Inferior parietal cortex (tissue), 1 donor: Measurements from ENCODE around the gene RPRD1A.
"Not testable (repeated sequence)": the region's sequence is repeated elsewhere in the genome, so short reads cannot be mapped to it uniquely, and the experiment has no call there.

Experiments
- DNase-seq: peaks from one replicate; pipeline ENCODE4 v3.0.0-alpha.2; 2016; ENCODE audit errors: extremely low spot score

The RPRD1A gene

DNA sequence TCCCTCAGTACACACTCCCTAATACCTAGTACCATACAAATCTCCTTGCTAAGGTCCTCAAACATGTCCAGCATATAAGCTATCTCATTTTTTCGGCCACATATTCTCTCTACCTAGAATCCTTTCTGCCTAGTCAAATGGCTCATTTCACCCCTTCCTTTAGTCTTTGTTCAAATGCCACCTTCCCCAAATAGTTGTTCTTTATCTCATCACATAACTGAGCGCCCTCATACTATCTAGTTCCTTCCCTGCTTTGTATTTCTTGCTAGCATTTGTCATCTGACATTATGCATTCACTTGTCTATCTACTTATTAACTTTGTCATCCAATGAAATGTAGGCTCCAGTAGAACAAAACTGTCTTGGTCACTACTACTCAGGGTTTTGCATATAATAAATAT is 35.5 kb downstream of the RPRD1A start:
- no peak for DNase-seq

DNA sequence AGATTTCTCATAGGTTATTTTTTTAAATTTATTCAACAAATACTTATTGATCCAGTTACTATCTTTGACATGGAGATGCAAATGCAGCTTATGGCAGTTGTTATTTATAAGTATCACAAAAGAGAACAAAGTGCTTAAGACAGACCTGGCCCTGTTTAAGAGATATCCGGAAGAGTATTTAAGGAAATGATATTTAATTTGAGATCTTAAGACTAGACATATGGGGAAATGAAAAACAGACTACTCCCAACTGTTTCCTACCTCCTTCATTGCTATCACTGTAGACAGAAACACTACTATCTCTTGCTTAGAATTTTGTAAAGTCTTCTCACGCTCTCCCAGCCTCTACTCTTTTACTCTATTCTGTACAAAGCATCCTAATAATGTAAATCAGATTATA is 36.0 kb downstream of the RPRD1A start:
- DNase-seq, result no peak

DNA sequence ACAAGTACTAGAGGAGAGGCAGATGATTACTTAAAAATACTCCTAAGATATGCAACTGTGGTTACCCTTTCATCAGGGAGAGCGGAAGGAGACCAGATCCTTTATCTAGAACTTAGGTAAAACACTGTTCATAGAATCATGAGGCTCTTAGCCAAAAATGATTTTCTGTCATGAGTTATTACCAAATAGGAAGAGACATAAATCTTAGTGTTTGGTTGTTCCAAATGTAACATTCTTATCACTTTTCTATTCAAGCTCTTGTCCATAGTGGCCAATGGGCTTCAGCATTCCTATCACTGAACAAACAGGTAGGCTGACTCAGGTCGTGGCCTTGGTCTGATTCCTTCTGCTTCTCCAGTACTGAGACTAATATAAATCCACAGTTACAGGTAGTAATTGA is 38.5 kb downstream of the RPRD1A start:
- no peak for DNase-seq

- DNase-seq, result no peak
Observed at GRCh38 chr18:36025025-36025424, 42.3 kb downstream of the RPRD1A start.

GRCh38 chr18:36024241-36024640 is 43.1 kb downstream of the RPRD1A start:
- not testable (repeated sequence) for DNase-seq

DNA sequence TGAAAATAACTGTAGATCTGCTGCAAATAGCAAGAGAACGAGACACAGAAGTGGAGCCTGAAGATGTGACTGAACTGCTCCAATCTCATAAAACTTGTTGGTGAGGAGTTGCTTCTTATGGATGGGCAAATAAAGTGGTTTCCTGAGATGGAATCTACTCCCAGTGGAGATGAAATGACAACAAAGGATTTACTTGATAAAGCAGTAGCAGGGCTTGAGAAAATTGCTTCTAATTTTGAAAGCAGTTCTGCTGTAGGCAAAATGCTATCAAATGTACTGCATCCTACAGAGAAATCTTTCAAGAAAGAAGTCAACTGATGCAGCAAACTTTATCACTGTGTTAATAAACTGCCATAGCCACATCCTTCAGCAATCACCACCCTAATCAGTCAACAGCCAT is 44.0 kb downstream of the RPRD1A start:
- no peak for DNase-seq

DNA sequence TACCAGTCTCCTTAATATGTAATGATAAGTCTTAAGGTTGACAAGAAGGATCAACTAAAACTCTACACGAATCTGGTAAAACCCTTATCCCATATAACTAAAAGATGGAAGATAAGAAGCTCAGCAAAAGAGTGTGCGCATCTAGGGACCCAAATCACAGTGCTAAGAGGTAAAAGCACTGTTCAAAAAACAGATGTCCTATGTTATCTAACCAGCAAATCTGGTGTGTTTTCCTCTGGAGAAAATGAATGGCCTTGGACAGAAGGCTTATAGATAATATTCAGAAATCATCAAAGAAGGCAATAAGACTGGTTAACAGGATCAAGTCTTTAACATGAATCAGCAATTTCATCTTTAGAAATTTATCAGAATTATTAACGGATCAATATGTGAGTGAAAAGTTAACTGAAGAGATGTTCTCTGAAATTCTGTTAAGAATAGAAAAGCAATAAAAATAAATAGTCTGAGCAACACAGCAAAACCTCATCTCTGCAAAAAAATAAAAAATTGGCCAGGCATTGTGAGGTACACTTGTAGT is 47.1 kb downstream of the RPRD1A start:
- DNase-seq, result no peak

DNA sequence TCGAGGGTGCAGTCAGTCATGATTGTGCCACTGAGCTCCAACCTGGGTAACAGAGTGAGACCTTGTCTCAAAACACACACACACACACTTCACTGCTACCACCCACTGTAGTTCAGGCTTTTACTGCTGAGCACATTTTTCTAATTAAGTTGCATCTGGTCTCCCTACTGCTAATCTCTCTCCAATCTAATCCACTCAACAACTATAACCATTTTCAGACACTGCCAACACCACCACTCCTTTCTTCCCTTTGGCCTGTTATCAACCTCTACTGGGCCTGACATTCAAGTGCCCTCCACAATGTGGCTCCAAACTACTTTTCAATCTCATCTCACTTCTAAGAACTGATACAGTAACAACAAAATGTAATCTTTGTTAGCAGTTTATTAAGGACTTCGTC is 50.1 kb downstream of the RPRD1A start:
- DNase-seq, result no peak

- DNase-seq, result no peak
Observed at GRCh38 chr18:36015629-36016028, 51.7 kb downstream of the RPRD1A start.

GRCh38 chr18:36012891-36013290 is 54.5 kb downstream of the RPRD1A start:
- no peak for DNase-seq

DNA sequence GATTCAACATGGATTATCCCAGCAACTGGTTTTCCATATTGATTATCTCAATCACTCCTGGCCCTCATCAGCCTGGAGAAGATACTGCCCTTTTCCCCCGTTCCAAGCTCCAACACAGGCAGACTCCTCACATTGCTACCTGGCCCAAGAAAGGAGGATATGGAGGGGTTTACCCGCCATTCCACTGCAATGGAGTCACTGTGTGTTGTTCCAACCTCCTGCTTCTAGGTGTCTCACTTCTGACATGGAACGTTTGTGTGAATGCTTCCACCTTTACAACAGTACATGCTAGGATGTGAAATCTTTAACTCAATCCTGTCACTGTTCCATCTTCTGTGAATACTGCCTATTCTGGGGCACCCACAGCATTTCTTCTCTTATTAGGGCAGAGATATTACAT is 58.1 kb downstream of the RPRD1A start:
- no peak for DNase-seq

DNA sequence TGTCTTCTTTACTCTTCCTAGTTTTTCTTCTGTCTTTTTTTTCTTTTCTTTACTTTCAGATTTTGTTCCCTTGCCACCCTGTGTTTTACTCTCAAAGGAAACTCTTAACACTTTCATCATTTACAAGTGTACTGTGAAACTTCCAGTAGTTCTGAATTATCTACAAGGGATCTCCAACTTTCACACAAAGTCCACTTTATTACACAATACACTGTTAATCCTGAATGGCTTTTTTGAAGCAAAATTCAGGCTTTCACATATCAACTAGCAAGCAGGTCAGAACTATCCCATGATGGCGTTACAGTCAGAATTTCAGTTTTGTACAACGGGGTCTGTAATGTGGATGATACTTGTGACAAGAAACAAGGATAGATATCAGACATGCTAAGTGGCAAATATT is 60.4 kb downstream of the RPRD1A start:
- DNase-seq, result no peak

GRCh38 chr18:35999925-36000324 is 67.4 kb downstream of the RPRD1A start:
- no peak for DNase-seq

GRCh38 chr18:35998967-35999366 is 68.4 kb downstream of the RPRD1A start:
- DNase-seq, result no peak

DNA sequence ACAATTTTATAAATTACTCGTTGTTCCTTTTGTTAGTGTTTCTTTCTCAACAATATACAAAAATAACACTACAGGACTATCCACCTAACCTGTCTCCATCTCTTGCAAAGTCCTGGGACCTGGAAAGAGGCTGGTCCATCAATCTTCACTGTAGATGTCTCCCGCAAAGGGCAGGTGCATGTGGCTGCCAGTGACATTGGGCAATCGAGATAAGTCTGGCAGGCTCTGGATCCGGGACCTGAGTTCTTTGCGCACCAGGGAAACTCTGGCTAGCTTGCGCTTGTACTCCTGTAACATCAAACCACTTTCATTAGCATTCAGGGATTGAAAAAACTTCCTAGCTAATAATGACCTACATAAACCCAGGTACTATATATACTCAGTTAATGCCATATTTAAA is 74.3 kb downstream of the RPRD1A start:
- DNase-seq, result no peak

- DNase-seq, result no peak
Observed at GRCh38 chr18:35991696-35992095, 75.7 kb downstream of the RPRD1A start.

DNA sequence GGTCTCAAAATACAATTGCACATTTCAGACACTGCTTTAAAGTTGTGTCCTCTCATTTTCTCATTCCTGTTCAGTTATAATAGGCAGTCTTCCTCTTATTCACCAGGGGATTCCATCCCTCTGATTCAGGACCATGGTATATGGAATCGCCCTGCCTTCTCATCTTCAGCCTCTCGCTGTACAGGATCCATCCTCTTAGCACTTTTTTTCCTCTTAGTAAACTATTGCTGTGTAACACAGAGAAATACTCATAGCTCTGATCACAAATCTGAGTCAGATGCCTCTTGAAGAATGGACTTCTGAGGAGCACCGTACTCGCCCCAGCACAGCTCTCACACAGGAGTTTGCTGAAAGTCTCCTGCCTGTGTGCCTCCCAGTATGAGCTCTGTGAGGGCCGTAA is 83.5 kb downstream of the RPRD1A start:
- no peak for DNase-seq

DNA sequence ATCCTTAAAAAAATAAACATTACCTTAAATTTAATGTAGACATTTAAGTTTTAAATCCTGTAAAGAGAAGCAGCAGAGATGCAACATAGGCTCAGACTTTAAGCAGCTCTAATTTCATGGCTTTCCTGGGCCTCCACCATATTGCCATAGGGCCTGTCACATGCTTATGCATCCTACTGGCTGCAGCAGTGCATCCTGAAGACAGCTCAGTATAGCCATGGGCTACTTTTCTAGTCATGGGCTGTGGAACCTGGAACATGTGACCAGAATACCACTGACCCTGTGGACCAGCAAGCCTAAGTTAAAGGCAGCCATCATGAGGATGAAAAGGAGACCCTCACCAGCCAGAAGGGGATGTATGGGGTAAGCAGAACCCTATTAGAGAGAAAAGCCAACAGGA is 84.2 kb downstream of the RPRD1A start:
- DNase-seq, result no peak

- no peak for DNase-seq
Observed at GRCh38 chr18:35982409-35983114, 84.8 kb downstream of the RPRD1A start.

DNA sequence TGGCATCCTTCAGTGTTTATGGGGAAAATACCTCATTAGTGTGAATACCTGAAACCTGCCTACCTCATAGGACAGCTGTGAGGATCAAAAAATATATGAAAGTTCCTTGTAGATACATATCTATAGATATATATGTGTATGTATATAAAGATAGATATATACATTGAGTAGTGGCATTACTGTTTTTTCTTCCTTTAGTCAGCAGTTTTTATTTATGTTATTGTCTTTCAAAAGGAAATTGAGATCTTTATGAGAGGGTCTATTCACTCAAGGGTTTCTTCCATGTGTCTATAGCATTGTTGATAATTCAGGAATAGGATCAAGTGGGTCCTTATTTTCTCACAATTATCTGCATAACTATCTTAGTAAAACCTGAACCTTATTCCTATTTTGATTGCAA is 88.2 kb downstream of the RPRD1A start:
- no peak for DNase-seq

GRCh38 chr18:35974181-35974580 is 93.2 kb downstream of the RPRD1A start:
- no peak for DNase-seq

DNA sequence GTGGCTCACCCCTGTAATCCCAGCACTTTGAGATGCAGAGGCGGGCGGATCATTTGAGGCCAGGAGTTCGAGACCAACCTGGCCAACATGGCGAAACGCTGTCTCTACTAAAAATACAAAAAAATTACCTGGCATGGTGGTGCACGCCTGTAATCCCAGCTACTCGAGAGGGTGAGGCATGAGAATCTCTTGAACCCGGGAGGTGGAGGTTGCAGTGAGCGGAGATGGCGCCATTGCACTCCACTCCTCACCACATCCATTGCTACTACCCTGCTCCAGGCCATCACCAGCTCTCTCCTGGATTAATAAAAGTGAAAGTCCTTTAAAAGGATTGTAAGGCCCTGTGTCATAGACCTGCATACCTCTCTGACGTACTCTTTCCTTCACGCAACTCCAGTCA is 93.7 kb downstream of the RPRD1A start:
- DNase-seq, result no peak

DNA sequence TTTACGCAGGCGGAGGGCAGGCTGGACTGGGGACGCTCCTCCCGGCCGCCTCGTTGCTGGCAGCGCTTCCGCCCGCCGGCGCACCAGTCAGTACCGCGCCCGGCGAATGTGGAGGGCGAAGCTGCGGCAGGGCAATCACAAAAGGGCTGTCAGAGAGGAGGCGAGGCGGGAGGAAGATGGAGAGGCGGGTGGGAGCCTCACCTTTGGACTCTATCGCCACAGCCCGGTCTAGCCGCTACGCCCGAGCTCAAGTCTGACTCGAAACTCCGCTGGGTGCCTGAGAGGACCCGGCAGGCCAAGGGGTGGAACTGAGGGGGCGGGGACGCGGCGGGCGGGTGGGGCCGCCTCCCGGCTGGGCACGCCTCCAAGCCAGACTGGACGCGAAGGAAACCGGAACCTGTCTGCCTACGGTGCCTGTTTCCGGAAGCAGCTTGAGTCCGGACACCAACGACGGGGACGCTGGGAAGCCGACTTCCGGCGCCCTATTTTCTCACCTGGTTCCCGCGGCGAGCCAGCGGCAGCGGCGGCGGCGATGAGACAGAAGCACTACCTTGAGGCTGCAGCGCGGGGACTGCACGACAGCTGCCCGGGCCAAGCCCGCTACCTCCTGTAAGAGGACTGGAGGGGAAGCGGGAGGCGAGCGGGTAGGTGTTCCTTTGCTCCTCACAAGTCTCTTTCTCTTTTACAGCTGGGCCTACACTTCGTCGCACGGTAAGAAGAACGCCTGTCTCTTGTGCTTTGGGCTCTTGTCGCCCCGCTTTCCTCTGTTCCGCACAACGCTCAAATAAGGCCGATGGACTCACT is 95.0 kb downstream of the RPRD1A start, which contains the start of gene RMP24:
Gene RMP24, plus strand, starts transcription at position 483 of the 804 bp plus-strand sequence.
- peak; percentile 97 for DNase-seq
